GM10248 (cell line): ENCODE results near the gene ENAH.

ENCODE experiments used
- CTCF ChIA-PET: fragments of 300-600 bp; sonication (Branson Sonifier 250); formaldehyde crosslinking; extraction: SDS; loops from one replicate; lab custom pipeline; 2021; ENCODE audit warnings: antibody characterized with exemption; lab: Yijun Ruan, JAX
- POLR2A ChIA-PET: fragments of 350-650 bp; sonication (Branson Sonifier 250); formaldehyde crosslinking; extraction: SDS; loops from one replicate; lab custom pipeline; 2020; ENCODE audit warnings: antibody characterized with exemption; lab: Yijun Ruan, JAX
- DNase-seq: peaks from one replicate; pipeline ENCODE4 v3.0.0; 2012; ENCODE audit errors: extremely low spot score
- CTCF ChIP-seq: IDR thresholded peaks from 2 replicates; pipeline ENCODE4 v1.5.1; 2012; ENCODE audit warnings: mild to moderate bottlenecking, low read depth; ENCODE audit errors: extremely low read depth, missing control alignments, control extremely low read depth

ENAH gene

GRCh38 chr1:225532240-225532944, 120.5 kb downstream of the ENAH start:
- TF ChIP-seq CTCF = no peak
- POLR2A ChIA-PET = no interaction called here
- DNase-seq = no peak
- CTCF ChIA-PET = interaction anchor here (1.9 kb wide), 1 partner anchor 9 kb away, joined by 5 read pairs; no protein-coding TSS in a partner anchor

GRCh38 chr1:225529726-225530125, 123.2 kb downstream of the ENAH start:
- no peak for TF ChIP-seq CTCF
- CTCF ChIA-PET = interaction anchor here (1.3 to 1.6 kb wide), 3 partner anchors 9 to 353 kb away, joined by 3 to 4 read pairs (median 3); partner anchors contain the start of gene TMEM63A
- no peak for DNase-seq
- POLR2A ChIA-PET = no interaction called here

- POLR2A ChIA-PET = no interaction called here
- CTCF ChIA-PET = no interaction called here
- no peak for DNase-seq
Observed at GRCh38 chr1:225527575-225527974, 125.3 kb downstream of the ENAH start.

GRCh38 chr1:225526878-225527277, 126.0 kb downstream of the ENAH start:
- no peak for DNase-seq
- TF ChIP-seq CTCF = no peak
- ChIA-PET POLR2A (no interaction called here), CTCF (interaction anchor here (1.0 kb wide), 1 partner anchor 8 kb away, joined by 5 read pairs; no protein-coding TSS in a partner anchor)

More at GRCh38 chr1:225527575-225527974, 125.3 kb downstream of the ENAH start:
- TF ChIP-seq CTCF = no peak

GRCh38 chr1:225525377-225525776, 127.5 kb downstream of the ENAH start:
- no peak for TF ChIP-seq CTCF
- ChIA-PET POLR2A (no interaction called here), CTCF (no interaction called here)
- DNase-seq = no peak

GRCh38 chr1:225524570-225524969, 128.4 kb downstream of the ENAH start:
- POLR2A ChIA-PET = no interaction called here
- TF ChIP-seq CTCF = no peak
- DNase-seq = no peak
- CTCF ChIA-PET = interaction anchor here (0.7 to 1.6 kb wide), 2 partner anchors 9 to 50 kb away, joined by 3 to 5 read pairs; no protein-coding TSS in a partner anchor
